Activated gamma-delta T cell (primary cell): ENCODE results near the gene ACTR3C.

Source experiments
- DNase-seq: peaks from one replicate; lab custom pipeline; 2025; lab: John Stamatoyannopoulos, UW
- total RNA-seq, 2 donors: gene quantifications; one replicate each; lab custom pipeline; 2026; lab: John Stamatoyannopoulos, UW

Gene ACTR3C
- total RNA-seq: 7.8 to 8.2 reads per million in 2 donors

GRCh38 chr7:150322833-150323681 lies at the start of gene ACTR3C, which contains the start of gene LRRC61:
Gene ACTR3C (minus strand): TSS chr7:150323545. CDS start chr7:150295296, 28,249 bp downstream.
Gene LRRC61 (plus strand): TSS chr7:150323355. CDS start chr7:150336862, 13,507 bp downstream.
- peak; percentile 36 for DNase-seq

GRCh38 chr7:150372271-150373048 lies 49.1 kb upstream of the ACTR3C start:
- no peak for DNase-seq

GRCh38 chr7:150371996-150372270 lies 48.6 kb upstream of the ACTR3C start:
- no peak for DNase-seq

GRCh38 chr7:150371131-150371995 lies 48.0 kb upstream of the ACTR3C start:
- no peak for DNase-seq

GRCh38 chr7:150370612-150371071 lies 47.3 kb upstream of the ACTR3C start:
- no peak for DNase-seq

GRCh38 chr7:150369748-150370501 lies 46.6 kb upstream of the ACTR3C start:
- DNase-seq: no peak

GRCh38 chr7:150368884-150369747 lies 45.8 kb upstream of the ACTR3C start:
- peak; percentile 58 for DNase-seq

GRCh38 chr7:150368096-150368883 lies 44.9 kb upstream of the ACTR3C start, which contains the start of gene REPIN1:
Gene REPIN1 (plus strand): TSS chr7:150368822. CDS start chr7:150369712, 890 bp downstream.
- DNase-seq: peak; percentile 85

GRCh38 chr7:150367677-150368095 lies 44.3 kb upstream of the ACTR3C start:
- no peak for DNase-seq

GRCh38 chr7:150365673-150366398 lies 42.5 kb upstream of the ACTR3C start:
- no peak for DNase-seq

GRCh38 chr7:150365194-150365593 lies 41.8 kb upstream of the ACTR3C start:
- DNase-seq: no peak

GRCh38 chr7:150363872-150364271 lies 40.5 kb upstream of the ACTR3C start:
- no peak for DNase-seq

GRCh38 chr7:150363370-150363769 lies 40.0 kb upstream of the ACTR3C start:
- no peak for DNase-seq

- no peak for DNase-seq
These were observed 38.7 kb upstream of the ACTR3C start for GRCh38 chr7:150361807-150362621.

GRCh38 chr7:150361402-150361801 lies 38.1 kb upstream of the ACTR3C start:
- DNase-seq: no peak

GRCh38 chr7:150360363-150361058 lies 37.2 kb upstream of the ACTR3C start:
- DNase-seq: no peak
